ENCODE results near the gene SPACA6.

GRCh38 chr19:51697169-51697776 lies 4.1 kb downstream of the SPACA6 start:
- TF ChIP-seq CTCF (conservative IDR thresholded peaks at IDR 0.05 in 1 of 2, IDR thresholded peaks at IDR 0.05 in 1 of 2; ENCODE audit: extremely low read depth in 1 of 2, insufficient read depth in 1 of 2, low read depth in 1 of 2, low read length in 2 of 2) (no peak), EZH2 (IDR thresholded peaks at IDR 0.05; ENCODE audit: borderline replicate concordance, low read length) (no peak)
